HepG2 (cell line): ENCODE results near the gene CTF1. TPM values are rescaled to one million over a fixed set of nuclear protein-coding genes. Genes with fewer than 3 reads are reported as not detected.

Experiments used
- ELF1 ChIP-seq: sonication (generic); formaldehyde crosslinking; IDR thresholded peaks from 2 replicates; pipeline ENCODE4 v1.4.0; 2020; ENCODE audit warnings: missing genetic modification reagents
- GLI4 ChIP-seq: sonication (generic); formaldehyde crosslinking; IDR thresholded peaks from 2 replicates; pipeline ENCODE4 v1.5.1; 2020; ENCODE audit warnings: missing genetic modification reagents, mild to moderate bottlenecking, moderate library complexity, borderline replicate concordance
- HNF4G ChIP-seq, 2 experiments: sonication (generic) in 1 of 2; formaldehyde crosslinking in 1 of 2; IDR thresholded peaks; 2 replicates each; pipeline versions ENCODE4 v1.4.0 to v1.6.1; 2011 to 2020; ENCODE audit warnings: borderline replicate concordance in 2 of 2, low read depth in 2 of 2, mild to moderate bottlenecking in 2 of 2, low read length in 1 of 2, missing genetic modification reagents in 1 of 2, moderate library complexity in 1 of 2
- MIER3 ChIP-seq: IDR thresholded peaks from 2 replicates; pipeline ENCODE4 v1.6.1; 2016; ENCODE audit warnings: missing compliant biosample characterization, borderline replicate concordance
- NFATC3 ChIP-seq: sonication (generic); formaldehyde crosslinking; IDR thresholded peaks from 2 replicates; pipeline ENCODE4 v1.5.1; 2020; ENCODE audit warnings: mild to moderate bottlenecking, missing genetic modification reagents
- PCBP1 ChIP-seq: fragments of 200-400 bp; formaldehyde crosslinking; IDR thresholded peaks from 2 replicates; pipeline ENCODE4 v1.6.1; 2017; ENCODE audit warnings: mild to moderate bottlenecking, low read depth, low read length, borderline replicate concordance
- SMARCE1 ChIP-seq: fragments of 450-650 bp; IDR thresholded peaks from 2 replicates; pipeline ENCODE4 v1.6.1; 2017; ENCODE audit warnings: borderline replicate concordance
- SRSF9 ChIP-seq: fragments of 200-400 bp; formaldehyde crosslinking; IDR thresholded peaks from 2 replicates; pipeline ENCODE4 v1.6.1; 2018; ENCODE audit warnings: borderline replicate concordance, mild to moderate bottlenecking, low read depth, low read length; ENCODE audit not compliant: insufficient read depth, poor library complexity, severe bottlenecking
- TGIF2 ChIP-seq: IDR thresholded peaks from 2 replicates; pipeline ENCODE4 v1.6.1; 2016; ENCODE audit warnings: control low read depth, missing compliant biosample characterization
- THAP11 ChIP-seq: IDR thresholded peaks from 2 replicates; pipeline ENCODE4 v1.6.1; 2016; ENCODE audit warnings: missing biosample characterization, missing genetic modification reagents
- ZEB1 ChIP-seq: IDR thresholded peaks from 2 replicates; pipeline ENCODE4 v1.6.1; 2012; ENCODE audit warnings: mild to moderate bottlenecking, low read depth, inconsistent platforms; ENCODE audit not compliant: insufficient replicate concordance
- ZNF274 ChIP-seq: sonication (generic); formaldehyde crosslinking; IDR thresholded peaks from 2 replicates; pipeline ENCODE4 v1.5.1; 2020; ENCODE audit warnings: mild to moderate bottlenecking, missing genetic modification reagents
- ZNF3 ChIP-seq: IDR thresholded peaks from 2 replicates; pipeline ENCODE4 v1.7.0; 2017; ENCODE audit warnings: inconsistent platforms
- ZNF441 ChIP-seq: sonication (generic); formaldehyde crosslinking; IDR thresholded peaks from 2 replicates; pipeline ENCODE4 v1.7.0; 2021; ENCODE audit warnings: missing genetic modification reagents, borderline replicate concordance
- ZNF484 ChIP-seq: sonication (generic); formaldehyde crosslinking; IDR thresholded peaks from 2 replicates; pipeline ENCODE4 v1.5.1; 2020; ENCODE audit warnings: mild to moderate bottlenecking, low read depth, missing genetic modification reagents, borderline replicate concordance
- ZNF678 ChIP-seq: sonication (generic); formaldehyde crosslinking; IDR thresholded peaks from 2 replicates; pipeline ENCODE4 v1.4.0; 2020; ENCODE audit warnings: mild to moderate bottlenecking, missing genetic modification reagents
- polyA plus RNA-seq, 8 experiments: library from polyadenylated mRNA; depleted of rRNA in 3 of 8; stranded (reverse) in 7 of 8; unstranded in 1 of 8; fragments of >200 nt; fragmentation: Illumina TruSeq in 4 of 8; extraction: Trizol in 4 of 8; gene quantifications; 2 replicates each; pipeline versions ENCODE4 v1.2.1 to v1.2.3, GENCODE V29; 2011 to 2016; ENCODE audit warnings: low read depth in 4 of 8, missing spikeins in 1 of 8, mixed read lengths in 1 of 8; ENCODE audit not compliant: insufficient read depth in 1 of 8
- total RNA-seq, 5 experiments: library from RNA; depleted of rRNA; stranded (reverse); fragments of >200 nt; fragmentation: Illumina TruSeq; extraction: Trizol; gene quantifications; 2 replicates each; pipeline ENCODE4 v1.2.3, GENCODE V29; 2016; ENCODE audit warnings: low read depth in 1 of 5
- TF ChIP-seq, protein P1 (sequence below): sonication (generic); formaldehyde crosslinking; conservative IDR thresholded peaks from 2 replicates; pipeline ENCODE4 v1.4.0; 2020; ENCODE audit warnings: missing genetic modification reagents
- TF ChIP-seq, protein P2 (sequence below): sonication (generic); formaldehyde crosslinking; IDR thresholded peaks from 2 replicates; pipeline ENCODE4 v1.4.0; 2020; ENCODE audit warnings: missing genetic modification reagents, borderline replicate concordance
- TF ChIP-seq, protein P3 (sequence below): sonication (generic); formaldehyde crosslinking; IDR thresholded peaks from 2 replicates; pipeline ENCODE4 v1.4.0; 2020; ENCODE audit warnings: missing genetic modification reagents
- TF ChIP-seq, protein P4 (sequence below): IDR thresholded peaks from 2 replicates; pipeline ENCODE4 v1.6.1; 2018; ENCODE audit warnings: missing genetic modification reagents

CTF1 gene
- total and polyA plus RNA-seq, 2 of the 13 experiments (the other 11 are each of a cell fraction or from before 2014, with no cell fraction given): 0.13 to 1.8 TPM

DNA sequence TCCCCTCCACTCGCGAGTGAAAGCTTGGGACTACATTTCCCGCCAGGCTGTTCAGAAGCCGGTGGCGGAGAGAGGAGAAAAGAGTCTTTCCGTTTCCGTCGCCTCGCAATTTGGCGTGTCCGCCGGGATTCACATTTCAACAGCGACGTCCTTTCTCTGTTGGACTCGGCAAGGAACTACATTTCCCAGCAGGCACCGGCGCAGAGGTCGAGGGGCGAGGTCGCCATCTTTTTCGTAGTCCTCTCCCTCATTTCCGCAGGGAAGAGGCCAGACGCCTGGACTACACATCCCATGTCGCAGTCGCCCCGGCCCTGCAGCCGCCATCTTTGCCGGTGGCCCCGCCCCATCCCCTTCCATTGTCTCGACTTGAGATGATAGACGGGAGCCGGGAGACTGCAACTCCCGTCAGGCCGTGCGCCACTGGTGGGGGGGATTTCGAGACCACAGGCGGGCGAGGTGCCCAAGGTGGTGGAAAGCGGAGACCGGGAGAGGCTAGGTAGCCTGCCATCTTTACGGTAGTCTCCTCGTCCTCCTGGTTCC is 26.1 kb downstream of the CTF1 start (continued):
- TF ChIP-seq ZNF441 (CRISPR knock-in tag) (no peak), HNF4G (IDR thresholded peaks at IDR 0.05; ENCODE audit: borderline replicate concordance, low read depth, low read length) (peak; percentile 33; the same call in 1 of the 2 replicates), HNF4G (CRISPR knock-in tag; IDR thresholded peaks at IDR 0.05; ENCODE audit: borderline replicate concordance, low read depth) (peak; percentile 49; the same call in 1 of the 2 replicates), ZNF678 (CRISPR knock-in tag) (no peak), NFATC3 (CRISPR knock-in tag) (no peak), SMARCE1 (no peak), ELF1 (peak; percentile 94), PCBP1 (peak; percentile 98), ZNF3 (CRISPR knock-in tag) (no peak), ZEB1 (no peak), SRSF9 (no peak), TGIF2 (no peak), MIER3 (CRISPR knock-in tag) (no peak), ZNF274 (no peak; the same call in 1 of the 2 replicates), GLI4 (CRISPR knock-in tag) (no peak), THAP11 (CRISPR knock-in tag) (peak; percentile 95), ZNF484 (CRISPR knock-in tag) (no peak)
- TF ChIP-seq, protein P1, sequence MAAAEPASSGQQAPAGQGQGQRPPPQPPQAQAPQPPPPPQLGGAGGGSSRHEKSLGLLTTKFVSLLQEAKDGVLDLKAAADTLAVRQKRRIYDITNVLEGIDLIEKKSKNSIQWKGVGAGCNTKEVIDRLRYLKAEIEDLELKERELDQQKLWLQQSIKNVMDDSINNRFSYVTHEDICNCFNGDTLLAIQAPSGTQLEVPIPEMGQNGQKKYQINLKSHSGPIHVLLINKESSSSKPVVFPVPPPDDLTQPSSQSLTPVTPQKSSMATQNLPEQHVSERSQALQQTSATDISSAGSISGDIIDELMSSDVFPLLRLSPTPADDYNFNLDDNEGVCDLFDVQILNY (CRISPR knock-in tag): no peak
- TF ChIP-seq, protein P2, sequence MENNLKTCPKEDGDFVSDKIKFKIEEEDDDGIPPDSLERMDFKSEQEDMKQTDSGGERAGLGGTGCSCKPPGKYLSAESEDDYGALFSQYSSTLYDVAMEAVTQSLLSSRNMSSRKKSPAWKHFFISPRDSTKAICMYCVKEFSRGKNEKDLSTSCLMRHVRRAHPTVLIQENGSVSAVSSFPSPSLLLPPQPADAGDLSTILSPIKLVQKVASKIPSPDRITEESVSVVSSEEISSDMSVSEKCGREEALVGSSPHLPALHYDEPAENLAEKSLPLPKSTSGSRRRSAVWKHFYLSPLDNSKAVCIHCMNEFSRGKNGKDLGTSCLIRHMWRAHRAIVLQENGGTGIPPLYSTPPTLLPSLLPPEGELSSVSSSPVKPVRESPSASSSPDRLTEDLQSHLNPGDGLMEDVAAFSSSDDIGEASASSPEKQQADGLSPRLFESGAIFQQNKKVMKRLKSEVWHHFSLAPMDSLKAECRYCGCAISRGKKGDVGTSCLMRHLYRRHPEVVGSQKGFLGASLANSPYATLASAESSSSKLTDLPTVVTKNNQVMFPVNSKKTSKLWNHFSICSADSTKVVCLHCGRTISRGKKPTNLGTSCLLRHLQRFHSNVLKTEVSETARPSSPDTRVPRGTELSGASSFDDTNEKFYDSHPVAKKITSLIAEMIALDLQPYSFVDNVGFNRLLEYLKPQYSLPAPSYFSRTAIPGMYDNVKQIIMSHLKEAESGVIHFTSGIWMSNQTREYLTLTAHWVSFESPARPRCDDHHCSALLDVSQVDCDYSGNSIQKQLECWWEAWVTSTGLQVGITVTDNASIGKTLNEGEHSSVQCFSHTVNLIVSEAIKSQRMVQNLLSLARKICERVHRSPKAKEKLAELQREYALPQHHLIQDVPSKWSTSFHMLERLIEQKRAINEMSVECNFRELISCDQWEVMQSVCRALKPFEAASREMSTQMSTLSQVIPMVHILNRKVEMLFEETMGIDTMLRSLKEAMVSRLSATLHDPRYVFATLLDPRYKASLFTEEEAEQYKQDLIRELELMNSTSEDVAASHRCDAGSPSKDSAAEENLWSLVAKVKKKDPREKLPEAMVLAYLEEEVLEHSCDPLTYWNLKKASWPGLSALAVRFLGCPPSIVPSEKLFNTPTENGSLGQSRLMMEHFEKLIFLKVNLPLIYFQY (CRISPR knock-in tag): no peak
- TF ChIP-seq, protein P3, sequence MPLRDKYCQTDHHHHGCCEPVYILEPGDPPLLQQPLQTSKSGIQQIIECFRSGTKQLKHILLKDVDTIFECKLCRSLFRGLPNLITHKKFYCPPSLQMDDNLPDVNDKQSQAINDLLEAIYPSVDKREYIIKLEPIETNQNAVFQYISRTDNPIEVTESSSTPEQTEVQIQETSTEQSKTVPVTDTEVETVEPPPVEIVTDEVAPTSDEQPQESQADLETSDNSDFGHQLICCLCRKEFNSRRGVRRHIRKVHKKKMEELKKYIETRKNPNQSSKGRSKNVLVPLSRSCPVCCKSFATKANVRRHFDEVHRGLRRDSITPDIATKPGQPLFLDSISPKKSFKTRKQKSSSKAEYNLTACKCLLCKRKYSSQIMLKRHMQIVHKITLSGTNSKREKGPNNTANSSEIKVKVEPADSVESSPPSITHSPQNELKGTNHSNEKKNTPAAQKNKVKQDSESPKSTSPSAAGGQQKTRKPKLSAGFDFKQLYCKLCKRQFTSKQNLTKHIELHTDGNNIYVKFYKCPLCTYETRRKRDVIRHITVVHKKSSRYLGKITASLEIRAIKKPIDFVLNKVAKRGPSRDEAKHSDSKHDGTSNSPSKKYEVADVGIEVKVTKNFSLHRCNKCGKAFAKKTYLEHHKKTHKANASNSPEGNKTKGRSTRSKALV (CRISPR knock-in tag): no peak
- TF ChIP-seq, protein P4, sequence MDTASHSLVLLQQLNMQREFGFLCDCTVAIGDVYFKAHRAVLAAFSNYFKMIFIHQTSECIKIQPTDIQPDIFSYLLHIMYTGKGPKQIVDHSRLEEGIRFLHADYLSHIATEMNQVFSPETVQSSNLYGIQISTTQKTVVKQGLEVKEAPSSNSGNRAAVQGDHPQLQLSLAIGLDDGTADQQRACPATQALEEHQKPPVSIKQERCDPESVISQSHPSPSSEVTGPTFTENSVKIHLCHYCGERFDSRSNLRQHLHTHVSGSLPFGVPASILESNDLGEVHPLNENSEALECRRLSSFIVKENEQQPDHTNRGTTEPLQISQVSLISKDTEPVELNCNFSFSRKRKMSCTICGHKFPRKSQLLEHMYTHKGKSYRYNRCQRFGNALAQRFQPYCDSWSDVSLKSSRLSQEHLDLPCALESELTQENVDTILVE (CRISPR knock-in tag): peak; percentile 97
